Esophagus squamous epithelium (tissue), 4 donors: ENCODE results near the gene AKNAD1.

Experiments
- POLR2A ChIP-seq, 4 donors: fragments of 450-650 bp; IDR thresholded peaks; one replicate each; pipeline ENCODE4 v1.6.1; 2017; ENCODE audit warnings: antibody characterized with exemption in 4 of 4, mild to moderate bottlenecking in 4 of 4, moderate library complexity in 3 of 4
- TF ChIP-seq, protein P1 (sequence below), 6 experiments: fragments of 450-650 bp in 4 of 6; fragments of 200-600 bp in 2 of 6; sonication (generic) in 2 of 6; IDR thresholded peaks; one replicate each; pipeline ENCODE4 v1.5.1; 2016 to 2019; ENCODE audit warnings: antibody characterized with exemption in 6 of 6, mild to moderate bottlenecking in 4 of 6, moderate library complexity in 4 of 6

DNA sequence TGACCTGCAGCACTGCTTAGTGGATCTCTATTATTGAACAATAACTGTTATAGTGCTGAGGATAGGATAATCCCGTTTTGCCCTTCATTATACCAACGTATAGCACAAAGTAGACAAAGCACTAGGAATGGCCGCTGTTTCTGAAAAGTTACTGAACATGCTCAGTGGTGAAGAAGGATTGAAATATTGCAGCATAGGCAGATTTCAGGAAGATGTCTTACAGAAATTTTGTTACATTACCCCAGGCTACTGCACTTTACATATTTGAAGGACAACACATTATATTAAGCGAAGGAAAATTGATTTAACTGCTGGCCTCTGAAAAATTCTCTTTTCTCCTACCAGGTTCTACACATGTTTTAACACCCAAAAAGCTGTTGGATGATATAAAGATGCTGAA lies 48.5 kb downstream of the AKNAD1 start:
- no peak for TF ChIP-seq POLR2A (IDR thresholded peaks at IDR 0.05)
- TF ChIP-seq, protein P1, sequence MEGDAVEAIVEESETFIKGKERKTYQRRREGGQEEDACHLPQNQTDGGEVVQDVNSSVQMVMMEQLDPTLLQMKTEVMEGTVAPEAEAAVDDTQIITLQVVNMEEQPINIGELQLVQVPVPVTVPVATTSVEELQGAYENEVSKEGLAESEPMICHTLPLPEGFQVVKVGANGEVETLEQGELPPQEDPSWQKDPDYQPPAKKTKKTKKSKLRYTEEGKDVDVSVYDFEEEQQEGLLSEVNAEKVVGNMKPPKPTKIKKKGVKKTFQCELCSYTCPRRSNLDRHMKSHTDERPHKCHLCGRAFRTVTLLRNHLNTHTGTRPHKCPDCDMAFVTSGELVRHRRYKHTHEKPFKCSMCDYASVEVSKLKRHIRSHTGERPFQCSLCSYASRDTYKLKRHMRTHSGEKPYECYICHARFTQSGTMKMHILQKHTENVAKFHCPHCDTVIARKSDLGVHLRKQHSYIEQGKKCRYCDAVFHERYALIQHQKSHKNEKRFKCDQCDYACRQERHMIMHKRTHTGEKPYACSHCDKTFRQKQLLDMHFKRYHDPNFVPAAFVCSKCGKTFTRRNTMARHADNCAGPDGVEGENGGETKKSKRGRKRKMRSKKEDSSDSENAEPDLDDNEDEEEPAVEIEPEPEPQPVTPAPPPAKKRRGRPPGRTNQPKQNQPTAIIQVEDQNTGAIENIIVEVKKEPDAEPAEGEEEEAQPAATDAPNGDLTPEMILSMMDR (IDR thresholded peaks at IDR 0.05), result no peak
